BLaER1 treated with 17β-estradiol and CSF1 and Interleukin-3, amounts not matched to agents 10 nM and 100 nM (cell line): ENCODE measurements around the gene ULK4.

ENCODE experiments used
- H3K27ac ChIP-seq, 11 experiments: shearing (Covaris generic); formaldehyde crosslinking; 2 replicates each; pipeline ENCODE4 v1.8.1; 2022
- H3K27me3 ChIP-seq, 11 experiments: shearing (Covaris generic); formaldehyde crosslinking; 2 replicates each; pipeline ENCODE4 v1.8.1; 2022
- H3K36me3 ChIP-seq, 11 experiments: shearing (Covaris generic); formaldehyde crosslinking; 2 replicates each; pipeline ENCODE4 v1.8.1; 2022
- H3K4me1 ChIP-seq, 10 experiments: shearing (Covaris generic); formaldehyde crosslinking; 2 replicates each; pipeline ENCODE4 v1.8.1; 2022
- H3K4me2 ChIP-seq, 11 experiments: shearing (Covaris generic); formaldehyde crosslinking; 2 replicates each; pipeline ENCODE4 v1.8.1; 2022
- H3K4me3 ChIP-seq, 10 experiments: shearing (Covaris generic); formaldehyde crosslinking; 2 replicates each; pipeline ENCODE4 v1.8.1; 2022
- H3K9ac ChIP-seq, 11 experiments: shearing (Covaris generic); formaldehyde crosslinking; 2 replicates each; pipeline ENCODE4 v1.8.1; 2022
- H3K9me3 ChIP-seq, 11 experiments: shearing (Covaris generic); formaldehyde crosslinking; replicated peaks in 1 of 11; 2 replicates each; pipeline ENCODE4 v1.8.1; 2022
- H4K20me1 ChIP-seq, 11 experiments: shearing (Covaris generic); formaldehyde crosslinking; 2 replicates each; pipeline ENCODE4 v1.8.1; 2022
- Cebpa-rat ChIP-seq, 11 experiments: shearing (Covaris generic); IDR thresholded peaks; 2 replicates each; pipeline ENCODE4 v1.8.1; 2022

Gene ULK4

GRCh38 chr3:41961751-41962679 lies at the start of gene ULK4:
ULK4 (minus strand) TSS chr3:41962103; CDS start chr3:41954759, 7,344 bp downstream.
- Histone ChIP-seq H3K4me1 (peaks cover 13 to 26% (median 20%) of the 10 kb centered on the region in 10 experiments), H4K20me1 (no peaks in the 10 kb centered on the region; a peak in 1 of 22 replicates), H3K27ac (peak within 1 kb of the TSS; percentile 79 to 95 (median 89)), H3K9ac (peak within 1 kb of the TSS; percentile 79 to 93 (median 86)), H3K27me3 (no peaks in the 10 kb centered on the region), H3K9me3 (no peaks in the 10 kb centered on the region), H3K4me3 (peak within 1 kb of the TSS; percentile 72 to 97 (median 84)), H3K36me3 (peaks cover 0 to 4% (median 0%) of the 10 kb centered on the region in 11 experiments; a peak in 1 of 22 replicates), H3K4me2 (peak within 1 kb of the TSS; percentile 82 to 98 (median 93))
- TF ChIP-seq Cebpa-rat (IDR thresholded peaks at IDR 0.05), result no peak

GRCh38 chr3:42010530-42010929 lies 48.6 kb upstream of the ULK4 start:
- TF ChIP-seq Cebpa-rat (IDR thresholded peaks at IDR 0.05), result no peak
- H3K9ac ChIP-seq, result no peak overlapping the region
- no peak overlapping the region for H3K27ac ChIP-seq
- peaks cover 13 to 33% (median 22%) of the 10 kb centered on the region in 10 experiments for H3K4me1 ChIP-seq
- peak overlapping the region in 4 of 11 experiments; percentile 14 to 58 (median 15); a peak in 5 of 22 replicates for H3K4me2 ChIP-seq
- no peaks in the 10 kb centered on the region for H3K36me3 ChIP-seq
- H4K20me1 ChIP-seq, result peaks cover 3 to 14% (median 8%) of the 10 kb centered on the region in 11 experiments; a peak in 16 of 22 replicates
- no peak overlapping the region for H3K4me3 ChIP-seq
- no peaks in the 10 kb centered on the region for H3K27me3 ChIP-seq
- no peaks in the 10 kb centered on the region for H3K9me3 ChIP-seq

- no peak overlapping the region for H3K4me3 ChIP-seq
- TF ChIP-seq Cebpa-rat (IDR thresholded peaks at IDR 0.05), result no peak
Observed at GRCh38 chr3:42009456-42009855, 47.6 kb upstream of the ULK4 start.

GRCh38 chr3:42007785-42008184 lies 45.9 kb upstream of the ULK4 start:
- Histone ChIP-seq H3K27ac (no peak overlapping the region), H4K20me1 (no peaks in the 10 kb centered on the region), H3K4me1 (peaks cover 7 to 29% (median 10%) of the 10 kb centered on the region in 10 experiments), H3K9ac (no peak overlapping the region), H3K36me3 (no peaks in the 10 kb centered on the region), H3K27me3 (no peaks in the 10 kb centered on the region), H3K4me2 (no peak overlapping the region), H3K9me3 (peaks cover 0 to 2% (median 0%) of the 10 kb centered on the region in 11 experiments; a peak in 4 of 22 replicates), H3K4me3 (no peak overlapping the region)
- TF ChIP-seq Cebpa-rat (IDR thresholded peaks at IDR 0.05), result no peak

More at GRCh38 chr3:42009456-42009855, 47.6 kb upstream of the ULK4 start:
- no peaks in the 10 kb centered on the region for H3K9me3 ChIP-seq
- no peaks in the 10 kb centered on the region for H3K36me3 ChIP-seq
- peaks cover 9 to 29% (median 14%) of the 10 kb centered on the region in 10 experiments for H3K4me1 ChIP-seq
- no peak overlapping the region for H3K27ac ChIP-seq
- H4K20me1 ChIP-seq, result peaks cover 0 to 3% (median 0%) of the 10 kb centered on the region in 11 experiments; a peak in 1 of 22 replicates
- H3K4me2 ChIP-seq, result no peak overlapping the region
- no peak overlapping the region for H3K9ac ChIP-seq
- H3K27me3 ChIP-seq, result no peaks in the 10 kb centered on the region

- peaks cover 0 to 5% (median 0%) of the 10 kb centered on the region in 11 experiments; a peak in 4 of 22 replicates for H3K9me3 ChIP-seq
- H3K4me1 ChIP-seq, result peaks cover 0 to 6% (median 0%) of the 10 kb centered on the region in 10 experiments; a peak in 7 of 20 replicates
- H3K4me2 ChIP-seq, result no peak overlapping the region
- no peak overlapping the region for H3K9ac ChIP-seq
- H3K36me3 ChIP-seq, result no peaks in the 10 kb centered on the region
- H4K20me1 ChIP-seq, result no peaks in the 10 kb centered on the region
- H3K4me3 ChIP-seq, result no peak overlapping the region
- H3K27me3 ChIP-seq, result no peaks in the 10 kb centered on the region
- no peak overlapping the region for H3K27ac ChIP-seq
- TF ChIP-seq Cebpa-rat (IDR thresholded peaks at IDR 0.05), result no peak
Observed at GRCh38 chr3:42005401-42005800, 43.5 kb upstream of the ULK4 start.

GRCh38 chr3:42002790-42003189 lies 40.9 kb upstream of the ULK4 start:
- Histone ChIP-seq H3K4me3 (no peak overlapping the region), H3K4me2 (no peak overlapping the region), H3K27ac (no peak overlapping the region), H4K20me1 (no peaks in the 10 kb centered on the region), H3K27me3 (no peaks in the 10 kb centered on the region), H3K9me3 (peaks cover 0 to 5% (median 0%) of the 10 kb centered on the region in 11 experiments; a peak in 4 of 22 replicates), H3K36me3 (no peaks in the 10 kb centered on the region), H3K9ac (no peak overlapping the region), H3K4me1 (no peaks in the 10 kb centered on the region)
- TF ChIP-seq Cebpa-rat (IDR thresholded peaks at IDR 0.05), result no peak

- Histone ChIP-seq H3K4me3 (no peak overlapping the region), H3K9me3 (peaks cover 0 to 5% (median 0%) of the 10 kb centered on the region in 11 experiments; a peak in 4 of 22 replicates), H3K4me2 (no peak overlapping the region)
Observed at GRCh38 chr3:42001777-42002176, 39.9 kb upstream of the ULK4 start.

GRCh38 chr3:41999909-42000308 lies 38.0 kb upstream of the ULK4 start:
- H3K27ac ChIP-seq, result no peak overlapping the region
- no peaks in the 10 kb centered on the region for H3K4me1 ChIP-seq
- no peaks in the 10 kb centered on the region for H3K27me3 ChIP-seq
- no peak overlapping the region for H3K4me3 ChIP-seq
- H3K9me3 ChIP-seq, result peaks cover 0 to 5% (median 0%) of the 10 kb centered on the region in 11 experiments; a peak in 4 of 22 replicates
- no peaks in the 10 kb centered on the region for H4K20me1 ChIP-seq
- no peak overlapping the region for H3K9ac ChIP-seq
- no peak for TF ChIP-seq Cebpa-rat (IDR thresholded peaks at IDR 0.05)
- H3K36me3 ChIP-seq, result no peaks in the 10 kb centered on the region
- no peak overlapping the region for H3K4me2 ChIP-seq

More at GRCh38 chr3:42001777-42002176, 39.9 kb upstream of the ULK4 start:
- Histone ChIP-seq H3K36me3 (no peaks in the 10 kb centered on the region), H3K9ac (no peak overlapping the region), H3K27ac (no peak overlapping the region), H4K20me1 (no peaks in the 10 kb centered on the region), H3K4me1 (no peaks in the 10 kb centered on the region), H3K27me3 (no peaks in the 10 kb centered on the region)
- no peak for TF ChIP-seq Cebpa-rat (IDR thresholded peaks at IDR 0.05)
